Measurements from ENCODE around the gene FXYD6. TPM values are rescaled to one million over a fixed set of nuclear protein-coding genes. Genes with fewer than 3 reads are reported as not detected.

Gene FXYD6
- total and polyA plus RNA-seq, 7 experiments from 2014 or later, result 0.10 to 5.4 (median 0.98) TPM; not detected in 4

GRCh38 chr11:117881217-117881616 is 4.8 kb upstream of the FXYD6 start:
- peaks cover 1 to 9% (median 4%) of the 10 kb centered on the region in 7 donors for H3K4me1 Mint-ChIP-seq
- no peak overlapping the region for H3K4me3 Mint-ChIP-seq
- ATAC-seq (no peak), DNase-seq (no peak)
- H3K4me1 ChIP-seq (ENCODE audit: control insufficient read depth in 2 of 2, insufficient read depth in 2 of 2, low read length in 2 of 2), result peaks cover 0 to under 1% of the 10 kb centered on the region in 2 donors
- H3K27me3 ChIP-seq (ENCODE audit: control insufficient read depth in 2 of 2, insufficient read depth in 2 of 2, low read length in 2 of 2), result peaks cover 2 to 4% of the 10 kb centered on the region in 2 donors
- ChIA-PET CTCF (no interaction called here), POLR2A (no interaction called here)
- H3K27ac Mint-ChIP-seq, result no peak overlapping the region
- H3K9me3 Mint-ChIP-seq, result peaks cover 0 to 3% (median 0%) of the 10 kb centered on the region in 11 donors
- H3K27me3 Mint-ChIP-seq, result peaks cover 23 to 68% (median 34%) of the 10 kb centered on the region in 5 donors
- no peaks in the 10 kb centered on the region for H3K9me3 ChIP-seq (ENCODE audit: control insufficient read depth in 2 of 3, low read length in 3 of 3)
- intact Hi-C loops (cut with micrococcal nuclease), result no loop called here
- no peaks in the 10 kb centered on the region for H3K36me3 ChIP-seq (ENCODE audit: control insufficient read depth in 2 of 3, insufficient read depth in 3 of 3, low read length in 3 of 3)
- no peak overlapping the region for H3K4me3 ChIP-seq (ENCODE audit: low read length)
- no peaks in the 10 kb centered on the region for H3K36me3 Mint-ChIP-seq
- H3K27ac ChIP-seq (ENCODE audit: low read depth, low read length), result no peak overlapping the region

GRCh38 chr11:117879516-117880480 is 3.3 kb upstream of the FXYD6 start:
- H3K9me3 Mint-ChIP-seq, result peaks cover 0 to 2% (median 0%) of the 10 kb centered on the region in 11 donors
- CTCF ChIA-PET, result no interaction called here
- no peak for DNase-seq

GRCh38 chr11:117878939-117879475 is 2.5 kb upstream of the FXYD6 start:
- H3K27me3 Mint-ChIP-seq, result peaks cover 45 to 85% (median 53%) of the 10 kb centered on the region in 5 donors
- peaks cover 18 to 28% (median 22%) of the 10 kb centered on the region in 7 donors for H3K4me1 Mint-ChIP-seq
- intact Hi-C loops (cut with micrococcal nuclease), result no loop called here
- Histone ChIP-seq H3K27ac (ENCODE audit: low read depth, low read length) (no peak overlapping the region), H3K4me1 (ENCODE audit: control insufficient read depth in 2 of 2, insufficient read depth in 2 of 2, low read length in 2 of 2) (peaks cover 12 to 23% of the 10 kb centered on the region in 2 donors), H3K27me3 (ENCODE audit: control insufficient read depth in 2 of 2, insufficient read depth in 2 of 2, low read length in 2 of 2) (peaks cover 15 to 20% of the 10 kb centered on the region in 2 donors), H3K36me3 (ENCODE audit: control insufficient read depth in 2 of 3, insufficient read depth in 3 of 3, low read length in 3 of 3) (no peaks in the 10 kb centered on the region), H3K4me3 (ENCODE audit: low read length) (no peak overlapping the region), H3K9me3 (ENCODE audit: control insufficient read depth in 2 of 3, low read length in 3 of 3) (no peaks in the 10 kb centered on the region)
- H3K9me3 Mint-ChIP-seq, result peaks cover 0 to 2% (median 0%) of the 10 kb centered on the region in 11 donors
- ChIA-PET CTCF (no interaction called here), POLR2A (no interaction called here)
- DNase-seq (no peak), ATAC-seq (no peak)
- no peak overlapping the region for H3K27ac Mint-ChIP-seq
- no peak overlapping the region for H3K4me3 Mint-ChIP-seq
- peaks cover 0 to 4% (median 0%) of the 10 kb centered on the region in 5 donors for H3K36me3 Mint-ChIP-seq

More at GRCh38 chr11:117879516-117880480, 3.3 kb upstream of the FXYD6 start:
- Histone ChIP-seq H3K4me1 (ENCODE audit: control insufficient read depth in 2 of 2, insufficient read depth in 2 of 2, low read length in 2 of 2) (peaks cover 12 to 15% of the 10 kb centered on the region in 2 donors), H3K27me3 (ENCODE audit: control insufficient read depth in 2 of 2, insufficient read depth in 2 of 2, low read length in 2 of 2) (peaks cover 15% of the 10 kb centered on the region in 2 donors), H3K36me3 (ENCODE audit: control insufficient read depth in 2 of 3, insufficient read depth in 3 of 3, low read length in 3 of 3) (no peaks in the 10 kb centered on the region), H3K4me3 (ENCODE audit: low read length) (no peak overlapping the region), H3K9me3 (ENCODE audit: control insufficient read depth in 2 of 3, low read length in 3 of 3) (no peaks in the 10 kb centered on the region), H3K27ac (ENCODE audit: low read depth, low read length) (no peak overlapping the region)
- ATAC-seq, result no peak
- H3K27ac Mint-ChIP-seq, result no peak overlapping the region
- POLR2A ChIA-PET, result no interaction called here
- H3K4me1 Mint-ChIP-seq, result peaks cover 13 to 23% (median 19%) of the 10 kb centered on the region in 7 donors
- intact Hi-C loops (cut with micrococcal nuclease), result no loop called here
- H3K27me3 Mint-ChIP-seq, result peaks cover 37 to 82% (median 48%) of the 10 kb centered on the region in 5 donors
- H3K4me3 Mint-ChIP-seq, result no peak overlapping the region
- H3K36me3 Mint-ChIP-seq, result peaks cover 0 to 3% (median 0%) of the 10 kb centered on the region in 5 donors

- H3K36me3 Mint-ChIP-seq, result peaks cover 0 to 4% (median 0%) of the 10 kb centered on the region in 5 donors
- intact Hi-C loops (cut with micrococcal nuclease), result no loop called here
- ATAC-seq, result no peak
- no peak for DNase-seq
- peaks cover 15 to 22% of the 10 kb centered on the region in 2 donors for H3K27me3 ChIP-seq (ENCODE audit: control insufficient read depth in 2 of 2, insufficient read depth in 2 of 2, low read length in 2 of 2)
- no peak overlapping the region for H3K27ac ChIP-seq (ENCODE audit: low read depth, low read length)
- no peak overlapping the region for H3K4me3 ChIP-seq (ENCODE audit: low read length)
- peaks cover 51 to 84% (median 59%) of the 10 kb centered on the region in 5 donors for H3K27me3 Mint-ChIP-seq
- H3K4me1 Mint-ChIP-seq, result peaks cover 21 to 32% (median 25%) of the 10 kb centered on the region in 7 donors
- POLR2A ChIA-PET, result no interaction called here
- H3K9me3 ChIP-seq (ENCODE audit: control insufficient read depth in 2 of 3, low read length in 3 of 3), result no peaks in the 10 kb centered on the region
- H3K27ac Mint-ChIP-seq, result no peak overlapping the region
- H3K4me3 Mint-ChIP-seq, result peak overlapping the region in 4 of 10 donors; percentile 2 to 25 (median 10)
- H3K9me3 Mint-ChIP-seq, result peaks cover 0 to 2% (median 0%) of the 10 kb centered on the region in 11 donors
- peaks cover 12 to 28% of the 10 kb centered on the region in 2 donors for H3K4me1 ChIP-seq (ENCODE audit: control insufficient read depth in 2 of 2, insufficient read depth in 2 of 2, low read length in 2 of 2)
- CTCF ChIA-PET, result no interaction called here
- no peaks in the 10 kb centered on the region for H3K36me3 ChIP-seq (ENCODE audit: control insufficient read depth in 2 of 3, insufficient read depth in 3 of 3, low read length in 3 of 3)
Observed at GRCh38 chr11:117878314-117878938, 2.0 kb upstream of the FXYD6 start.

GRCh38 chr11:117877120-117877784 is 794 bp upstream of the FXYD6 start:
- peak overlapping the region; percentile 50 to 93 (median 72) for H3K4me3 Mint-ChIP-seq
- H3K27me3 Mint-ChIP-seq, result peaks cover 62 to 80% (median 65%) of the 10 kb centered on the region in 5 donors
- H3K27me3 ChIP-seq (ENCODE audit: control insufficient read depth in 2 of 2, insufficient read depth in 2 of 2, low read length in 2 of 2), result peaks cover 15 to 22% of the 10 kb centered on the region in 2 donors
- H3K27ac ChIP-seq (ENCODE audit: low read depth, low read length), result no peak overlapping the region
- no peak for ATAC-seq
- no peak overlapping the region for H3K4me3 ChIP-seq (ENCODE audit: low read length)
- H3K36me3 Mint-ChIP-seq, result peaks cover 0 to 4% (median 0%) of the 10 kb centered on the region in 5 donors
- CTCF ChIA-PET, result interaction anchor here (1.1 kb wide), 1 partner anchor 176 kb away, joined by 3 read pairs; no protein-coding TSS in a partner anchor
- no peak overlapping the region for H3K27ac Mint-ChIP-seq
- no peak for DNase-seq
- POLR2A ChIA-PET, result no interaction called here
- H3K4me1 ChIP-seq (ENCODE audit: control insufficient read depth in 2 of 2, insufficient read depth in 2 of 2, low read length in 2 of 2), result peaks cover 12 to 29% of the 10 kb centered on the region in 2 donors
- H3K9me3 Mint-ChIP-seq, result peaks cover 0 to 2% (median 0%) of the 10 kb centered on the region in 11 donors
- H3K36me3 ChIP-seq (ENCODE audit: control insufficient read depth in 2 of 3, insufficient read depth in 3 of 3, low read length in 3 of 3), result no peaks in the 10 kb centered on the region
- intact Hi-C loops (cut with micrococcal nuclease), result no loop called here
- H3K9me3 ChIP-seq (ENCODE audit: control insufficient read depth in 2 of 3, low read length in 3 of 3), result no peaks in the 10 kb centered on the region
- peaks cover 23 to 38% (median 25%) of the 10 kb centered on the region in 7 donors for H3K4me1 Mint-ChIP-seq

- peak overlapping the region; percentile 48 to 93 (median 81) for H3K4me3 Mint-ChIP-seq
- intact Hi-C loops (cut with micrococcal nuclease), result no loop called here
- peaks cover 23 to 38% (median 28%) of the 10 kb centered on the region in 7 donors for H3K4me1 Mint-ChIP-seq
- DNase-seq, result no peak
- peak overlapping the region; percentile 59 for H3K4me3 ChIP-seq (ENCODE audit: low read length)
- no peak for ATAC-seq
- H3K27ac ChIP-seq (ENCODE audit: low read depth, low read length), result no peak overlapping the region
- no peaks in the 10 kb centered on the region for H3K9me3 ChIP-seq (ENCODE audit: control insufficient read depth in 2 of 3, low read length in 3 of 3)
- CTCF ChIA-PET, result no interaction called here
- H3K36me3 ChIP-seq (ENCODE audit: control insufficient read depth in 2 of 3, insufficient read depth in 3 of 3, low read length in 3 of 3), result no peaks in the 10 kb centered on the region
- H3K4me1 ChIP-seq (ENCODE audit: control insufficient read depth in 2 of 2, insufficient read depth in 2 of 2, low read length in 2 of 2), result peaks cover 12 to 29% of the 10 kb centered on the region in 2 donors
- H3K27me3 Mint-ChIP-seq, result peaks cover 63 to 76% (median 67%) of the 10 kb centered on the region in 5 donors
- H3K27ac Mint-ChIP-seq, result peak overlapping the region in 2 of 9 donors; percentile 42 to 49
- H3K9me3 Mint-ChIP-seq, result peaks cover 0 to 2% (median 0%) of the 10 kb centered on the region in 11 donors
- POLR2A ChIA-PET, result no interaction called here
- peaks cover 15 to 22% of the 10 kb centered on the region in 2 donors for H3K27me3 ChIP-seq (ENCODE audit: control insufficient read depth in 2 of 2, insufficient read depth in 2 of 2, low read length in 2 of 2)
- H3K36me3 Mint-ChIP-seq, result peaks cover 0 to 4% (median 0%) of the 10 kb centered on the region in 5 donors
Observed at GRCh38 chr11:117876059-117876340, 458 bp downstream of the FXYD6 start.

Data from naive thymus-derived CD4-positive, alpha-beta T cell (primary cell).